ENCODE results near the gene PIAS1.
"Not testable (repeated sequence)": the region's sequence is repeated elsewhere in the genome, so short reads cannot be mapped to it uniquely, and the experiment has no call there.

PIAS1 gene

DNA sequence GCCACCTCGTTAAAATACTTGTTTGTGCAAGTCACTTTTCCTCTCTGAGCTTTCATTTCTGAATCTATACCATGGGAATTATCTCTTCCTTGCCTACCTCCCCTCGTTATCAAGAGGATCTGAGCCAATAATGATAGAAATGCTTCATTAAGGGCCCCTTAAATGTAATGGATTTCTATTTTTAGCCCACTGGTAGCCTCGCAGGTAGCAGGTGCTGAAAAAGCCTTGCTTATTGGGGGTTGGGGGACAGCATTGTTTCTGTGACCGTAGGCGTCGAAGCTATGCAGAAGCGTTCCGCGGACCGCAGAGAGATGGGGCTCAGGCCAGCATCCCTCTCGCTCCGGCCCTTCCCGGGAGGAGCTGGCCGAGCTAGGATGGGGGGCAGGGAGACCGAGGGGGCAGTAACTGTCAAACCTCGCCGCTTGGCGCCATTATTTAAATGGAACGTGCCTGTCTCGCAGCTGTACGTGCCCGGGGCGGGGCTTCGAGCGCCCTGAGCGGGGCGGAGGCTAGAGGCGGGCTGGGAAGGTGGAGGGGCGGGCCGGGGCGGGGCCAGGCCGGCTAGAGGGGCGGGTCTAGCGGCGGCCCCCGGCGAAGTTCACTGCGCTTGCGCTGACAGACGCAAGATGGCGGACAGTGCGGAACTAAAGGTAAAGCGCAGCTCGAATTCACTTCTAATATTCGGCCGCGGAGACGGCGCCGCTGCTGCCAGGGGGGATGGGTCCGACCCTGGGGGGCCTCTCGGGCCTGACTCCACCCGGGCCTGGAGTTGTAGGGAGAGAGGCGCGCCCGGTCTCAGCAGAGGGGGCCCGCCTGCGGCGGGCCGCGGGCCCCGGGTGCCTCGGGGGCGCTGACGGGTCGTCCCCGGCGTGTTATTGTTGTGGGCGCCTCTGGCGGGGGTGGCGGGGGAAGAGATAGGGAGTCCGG, at the start of gene PIAS1:
TSS of gene PIAS1 (plus strand) at position 615 of the 927 bp plus-strand sequence. CDS start at position 627, 12 bp downstream.
- peak; percentile 93 for ATAC-seq
- peak; percentile 96 for DNase-seq

DNA sequence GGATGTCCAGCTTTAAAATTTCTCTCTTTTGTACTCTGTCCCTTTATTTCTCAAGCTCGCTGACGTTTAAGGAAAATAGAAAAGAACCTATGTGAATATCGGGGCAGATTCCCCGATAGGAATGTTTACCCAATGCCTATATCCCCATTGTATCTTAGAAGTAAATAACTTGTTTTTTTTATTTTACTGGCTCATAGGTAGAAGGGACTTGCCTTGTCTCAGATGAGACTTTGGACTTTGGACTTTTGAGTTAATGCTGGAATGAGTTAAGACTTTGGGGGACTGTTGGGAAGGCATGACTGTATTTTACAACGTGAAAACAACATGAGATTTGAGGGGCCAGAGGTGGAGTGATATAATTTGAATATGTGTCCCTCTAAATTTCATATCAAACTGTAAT, 46.5 kb upstream of the PIAS1 start:
- not testable (repeated sequence) for ATAC-seq, DNase-seq

DNA sequence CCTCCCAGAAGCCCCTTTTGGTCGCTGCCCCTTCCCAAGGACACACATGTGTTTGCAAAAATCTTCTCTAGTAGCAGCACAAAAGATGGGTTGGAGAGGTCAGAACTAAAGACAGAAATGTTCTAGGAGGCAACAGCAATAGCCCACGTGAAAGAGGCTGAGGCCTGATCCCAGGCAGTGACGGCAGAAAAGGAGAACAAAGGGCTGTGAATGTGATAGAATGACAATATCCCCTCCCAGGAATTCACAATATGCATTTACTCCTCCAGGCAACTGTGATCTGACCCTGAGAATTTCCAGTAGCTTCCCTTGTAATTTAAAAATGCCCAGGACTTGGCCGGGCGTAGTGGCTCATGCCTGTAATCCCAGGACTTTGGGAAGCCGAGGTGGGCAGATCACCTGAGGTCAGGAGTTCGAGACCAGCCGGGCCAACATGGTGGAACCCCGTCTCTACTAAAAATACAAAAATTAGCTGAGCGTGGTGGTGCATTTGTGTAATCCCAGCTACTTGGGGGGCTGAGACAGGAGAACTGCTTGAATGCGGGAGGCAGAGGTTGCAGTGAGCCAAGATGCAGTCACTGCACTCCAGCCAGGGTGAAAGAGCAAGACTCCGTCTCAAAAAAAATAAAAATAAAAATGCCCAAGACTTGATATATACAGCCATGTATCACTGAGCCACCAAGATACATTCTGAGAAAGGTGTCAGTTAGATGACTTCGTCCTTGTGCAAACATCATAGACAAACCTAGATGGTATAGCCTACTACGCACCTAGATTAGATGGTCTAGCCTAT, 43.6 kb upstream of the PIAS1 start:
- DNase-seq (no peak), ATAC-seq (no peak)

DNA sequence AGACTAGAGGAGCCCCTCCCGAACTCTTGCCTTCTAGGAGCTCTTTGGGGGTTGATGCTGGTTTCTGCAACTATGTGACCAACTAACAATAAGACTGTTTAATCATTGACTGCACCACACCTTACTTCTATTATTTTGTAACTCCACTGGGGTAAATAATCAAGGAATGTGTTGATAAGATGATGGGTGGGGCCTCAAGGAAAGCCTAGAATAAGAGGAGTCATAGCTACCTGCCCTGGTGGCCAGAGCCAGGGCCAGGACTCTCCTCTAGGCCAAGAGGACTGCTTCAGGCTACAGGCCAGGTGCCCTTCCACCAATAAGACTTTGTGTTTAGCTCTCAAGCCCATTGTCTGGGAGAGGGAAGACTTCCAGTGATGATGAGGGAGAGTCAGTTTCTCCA, 41.2 kb upstream of the PIAS1 start:
- DNase-seq, result no peak
- no peak for ATAC-seq

DNA sequence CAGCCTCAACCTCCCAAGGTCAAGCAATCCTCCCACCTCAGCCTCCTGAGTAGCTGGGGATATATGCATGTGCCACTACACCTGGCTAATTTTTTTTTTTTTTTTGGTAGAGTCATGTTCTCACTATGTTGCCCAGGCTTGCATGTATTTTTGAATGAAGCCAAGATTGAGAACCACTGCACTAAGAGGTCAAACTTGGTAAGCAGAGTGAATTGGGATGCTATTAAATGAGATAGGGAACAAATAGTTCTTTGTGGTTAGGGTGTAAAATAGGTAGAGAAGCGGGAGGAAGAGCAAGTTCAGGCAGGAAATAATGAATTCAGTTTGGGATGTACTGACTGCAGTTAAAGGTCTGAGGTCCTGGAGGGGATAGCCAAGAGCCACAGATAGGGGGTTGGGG, 39.9 kb upstream of the PIAS1 start:
- DNase-seq, result no peak
- ATAC-seq, result no peak

DNA sequence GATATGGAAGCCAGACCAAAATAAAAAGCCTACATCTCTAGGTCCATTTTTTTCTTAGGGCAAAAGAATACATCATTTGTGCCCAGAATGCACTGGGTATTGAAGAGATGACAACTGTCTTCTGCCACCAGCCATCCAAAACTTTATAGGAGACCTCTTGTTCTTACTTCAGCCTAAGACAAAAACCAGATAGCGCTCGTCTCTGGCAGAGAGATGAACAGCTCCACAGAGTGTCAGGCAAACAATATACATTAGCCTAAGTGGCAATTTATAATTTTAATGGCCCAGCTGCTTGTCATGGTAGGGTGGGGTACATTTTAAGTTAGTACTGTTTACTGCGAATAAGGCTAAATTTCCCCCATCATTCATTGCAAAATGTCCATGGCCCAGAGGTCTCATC, 38.9 kb upstream of the PIAS1 start:
- ATAC-seq (no peak), DNase-seq (no peak)

DNA sequence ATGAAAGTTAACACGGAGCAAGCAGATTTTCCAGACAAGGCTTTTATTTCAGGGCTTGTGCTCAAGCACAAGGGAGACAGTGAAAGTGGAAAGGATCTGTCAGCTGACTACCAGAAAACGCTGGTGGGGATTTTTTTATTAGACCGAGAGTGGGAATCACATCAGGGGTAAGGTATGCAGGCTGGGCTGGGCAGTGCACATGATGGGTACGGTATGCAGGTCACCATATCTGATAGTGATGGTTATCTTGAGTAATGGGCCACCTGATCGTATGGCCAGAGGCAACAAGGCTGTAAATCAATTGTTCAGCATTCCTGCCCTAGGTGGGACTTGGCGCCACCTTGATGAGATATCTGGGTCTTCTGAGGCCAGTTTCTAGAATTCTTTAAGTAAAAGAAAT, 36.9 kb upstream of the PIAS1 start:
- DNase-seq (no peak), ATAC-seq (no peak)

DNA sequence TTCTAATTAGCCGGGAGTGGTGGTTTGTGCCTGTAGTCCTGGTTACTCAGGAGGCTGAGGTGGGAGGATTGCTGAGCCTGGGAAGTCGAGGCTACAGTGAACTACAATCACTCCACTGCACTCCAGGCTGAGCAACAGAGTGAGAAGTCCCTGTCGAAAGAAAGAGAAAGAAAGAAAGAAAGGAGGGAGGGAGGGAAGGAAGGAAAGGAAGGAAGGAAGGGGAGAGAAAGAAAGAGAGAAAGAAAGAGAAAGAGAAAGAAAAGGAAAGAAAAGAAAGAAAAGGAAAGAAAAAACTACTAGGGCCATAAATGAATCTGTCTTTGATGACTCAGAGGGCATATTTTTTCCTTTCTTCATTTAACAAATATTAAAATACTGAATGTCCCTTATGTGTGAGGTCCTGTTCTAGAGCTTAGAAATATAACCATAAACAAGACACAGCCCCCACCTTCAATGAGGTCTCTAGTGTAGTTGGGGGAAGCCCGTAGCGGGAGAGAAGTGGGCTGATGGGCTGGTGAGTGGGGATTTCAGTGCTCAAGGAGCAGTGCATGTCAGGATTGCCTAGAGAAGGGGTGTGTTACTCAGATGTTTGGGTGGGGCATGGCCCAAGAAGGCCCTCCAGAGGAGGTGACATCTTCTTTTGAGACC, 35.2 kb upstream of the PIAS1 start:
- DNase-seq (no peak), ATAC-seq (no peak)

DNA sequence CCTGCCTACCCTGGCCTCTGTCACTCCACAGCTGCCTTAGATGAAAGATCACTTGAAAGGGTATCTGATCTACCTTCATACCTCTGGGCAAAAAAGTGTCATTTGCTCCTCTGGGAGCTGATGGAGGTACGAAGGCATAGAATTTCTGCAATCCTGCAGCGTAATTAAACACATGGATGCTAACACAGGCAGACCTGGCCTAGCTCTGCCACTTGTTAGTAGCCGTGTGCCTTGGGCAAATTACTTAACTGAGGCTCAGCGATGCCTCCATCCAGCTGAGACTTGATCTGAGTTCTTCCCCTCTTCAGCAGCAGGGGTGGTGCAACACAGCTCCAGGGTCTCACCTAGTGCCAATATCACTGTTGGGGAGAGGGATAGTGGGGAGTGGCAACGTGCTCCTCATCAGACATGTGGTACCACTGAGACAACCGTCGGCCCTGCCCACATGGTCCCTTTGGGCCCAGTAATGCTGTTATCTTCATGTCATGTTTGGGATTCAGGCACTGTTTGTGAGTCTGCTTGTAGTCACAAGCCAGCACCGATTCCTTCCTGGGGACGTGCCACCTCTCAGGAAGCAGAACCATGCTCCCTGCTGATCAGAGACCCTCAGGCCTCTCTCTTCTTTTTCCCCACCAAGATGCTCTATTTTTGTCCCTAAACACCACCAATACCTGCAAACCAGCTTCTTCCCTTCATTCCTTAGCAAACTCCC, 34.1 kb upstream of the PIAS1 start:
- no peak for ATAC-seq
- DNase-seq, result no peak

DNA sequence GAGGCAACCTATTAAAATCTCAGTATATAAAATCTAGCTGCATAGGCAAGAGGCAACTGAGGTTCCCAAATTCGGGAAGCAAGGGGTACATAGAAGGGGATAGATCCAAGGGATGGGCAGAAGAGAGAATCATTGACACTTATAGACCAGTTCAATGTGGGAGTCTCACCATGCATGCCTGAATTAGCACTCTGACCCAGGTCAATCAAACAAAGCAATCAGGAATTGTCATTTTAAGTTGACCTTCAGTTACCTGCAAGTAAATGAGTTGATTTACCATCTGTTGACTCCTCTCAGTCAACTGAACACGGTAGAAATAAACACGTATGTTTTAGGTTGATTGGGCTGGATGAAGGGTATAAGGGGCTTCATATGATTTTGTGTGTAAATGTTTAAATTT, 33.4 kb upstream of the PIAS1 start:
- no peak for ATAC-seq
- no peak for DNase-seq

DNA sequence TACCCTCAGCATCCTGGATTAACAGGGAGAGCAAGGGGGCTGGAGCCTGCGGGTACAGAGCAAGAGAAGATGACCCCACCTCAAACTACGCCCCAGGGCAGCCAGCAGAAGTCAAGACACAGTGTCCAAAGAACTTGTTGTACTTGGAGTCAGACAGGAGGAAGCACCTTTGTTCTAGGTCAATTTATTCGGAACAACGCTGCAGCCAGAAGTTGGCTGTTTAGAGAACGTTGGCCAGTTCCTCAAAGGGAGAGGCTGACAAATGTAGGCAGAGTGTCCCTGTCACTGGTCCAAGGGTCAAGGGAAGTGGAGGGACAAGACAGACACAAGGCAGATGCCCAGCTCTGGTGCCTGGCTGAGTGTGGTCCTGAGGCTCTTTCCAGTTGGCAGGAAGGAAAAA, 32.1 kb upstream of the PIAS1 start:
- no peak for ATAC-seq

DNA sequence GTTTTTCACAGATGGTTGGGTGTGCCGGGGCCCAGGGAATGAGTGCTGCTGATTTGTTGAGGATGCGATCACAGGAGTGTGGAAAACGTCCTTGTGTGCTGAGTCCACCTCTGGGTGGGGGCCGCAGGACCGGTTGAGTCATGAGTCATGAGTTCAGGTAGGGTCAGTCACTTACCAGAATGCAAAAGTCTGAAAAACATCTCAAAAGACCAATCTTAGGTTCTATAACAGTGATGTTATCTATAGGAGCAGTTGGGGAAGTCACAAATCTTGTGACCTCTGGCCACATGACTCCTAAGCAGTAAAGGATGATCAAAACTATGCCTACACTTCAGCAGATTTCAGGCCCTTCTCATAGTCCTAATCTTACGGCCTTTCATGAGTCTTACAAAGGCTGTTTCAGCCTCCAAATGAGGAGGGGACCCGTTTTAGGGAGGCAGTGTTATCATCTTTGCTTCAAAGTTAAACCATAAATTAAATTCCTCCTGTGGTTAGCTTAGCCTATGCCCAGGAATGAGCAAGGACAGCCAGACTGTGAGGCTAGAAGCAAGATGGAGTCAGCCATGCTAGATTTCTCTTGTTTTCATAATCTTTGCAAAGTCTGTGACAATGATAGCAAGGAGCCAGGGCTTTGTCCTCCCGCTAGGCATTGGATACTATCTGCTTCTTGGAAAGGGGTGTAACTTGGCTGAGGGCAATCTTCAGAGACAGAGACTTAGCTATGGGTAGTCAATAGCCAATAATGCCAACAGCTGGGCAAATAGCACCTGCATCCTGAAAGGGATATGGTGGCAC, 30.6 kb upstream of the PIAS1 start:
- ATAC-seq (no peak), DNase-seq (no peak)

More for the DNA sequence above, 32.1 kb upstream of the PIAS1 start:
- no peak for DNase-seq

DNA sequence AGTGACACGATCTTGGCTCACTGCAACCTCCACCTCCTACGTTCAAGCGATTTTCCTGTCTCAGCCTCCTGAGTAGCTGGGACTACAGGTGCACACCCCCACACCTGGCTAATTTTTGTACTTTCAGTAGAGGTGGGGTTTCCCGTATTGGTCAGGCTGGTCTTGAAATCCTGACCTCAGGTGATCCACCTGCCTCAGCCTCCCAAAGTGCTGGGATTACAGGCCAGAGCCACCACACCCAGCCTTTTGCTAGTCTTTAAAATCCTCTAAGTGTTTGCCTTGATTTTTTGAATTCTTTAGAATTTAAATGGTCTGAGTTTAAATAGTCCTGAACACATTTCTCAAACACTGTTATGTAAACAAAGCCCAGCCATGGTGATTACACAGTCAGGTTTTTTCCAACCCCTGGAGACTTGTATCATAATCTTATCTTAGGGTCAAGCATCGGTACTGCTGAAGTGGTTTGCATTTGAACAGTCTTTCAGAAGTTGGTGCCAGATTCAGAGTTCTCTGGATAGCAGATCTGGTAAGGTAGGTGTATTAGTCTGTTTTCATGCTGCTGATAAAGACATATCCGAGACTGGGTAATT, 28.2 kb upstream of the PIAS1 start:
- DNase-seq, result no peak

DNA sequence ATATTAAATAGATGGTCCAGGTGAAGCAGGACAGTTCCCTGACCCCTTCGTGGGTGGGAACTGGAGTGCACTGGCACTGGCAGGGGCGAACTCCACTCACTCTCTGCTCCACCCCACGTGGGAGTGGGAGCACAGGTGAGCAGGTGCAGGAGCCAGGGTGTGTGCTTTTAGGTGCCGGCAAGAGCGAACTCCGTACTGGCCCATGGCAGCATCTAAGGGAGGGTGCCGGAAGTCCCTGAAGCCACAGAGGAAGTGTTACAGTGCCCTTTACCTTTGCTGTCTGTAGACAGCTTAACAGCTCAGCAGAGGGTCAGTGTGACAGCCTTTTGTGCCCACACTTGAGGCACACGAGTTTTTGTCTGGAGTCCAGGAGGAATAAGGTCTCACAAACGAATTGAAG, 26.7 kb upstream of the PIAS1 start:
- ATAC-seq, result no peak
- no peak for DNase-seq

More for the DNA sequence above, 28.2 kb upstream of the PIAS1 start:
- ATAC-seq, result no peak

DNA sequence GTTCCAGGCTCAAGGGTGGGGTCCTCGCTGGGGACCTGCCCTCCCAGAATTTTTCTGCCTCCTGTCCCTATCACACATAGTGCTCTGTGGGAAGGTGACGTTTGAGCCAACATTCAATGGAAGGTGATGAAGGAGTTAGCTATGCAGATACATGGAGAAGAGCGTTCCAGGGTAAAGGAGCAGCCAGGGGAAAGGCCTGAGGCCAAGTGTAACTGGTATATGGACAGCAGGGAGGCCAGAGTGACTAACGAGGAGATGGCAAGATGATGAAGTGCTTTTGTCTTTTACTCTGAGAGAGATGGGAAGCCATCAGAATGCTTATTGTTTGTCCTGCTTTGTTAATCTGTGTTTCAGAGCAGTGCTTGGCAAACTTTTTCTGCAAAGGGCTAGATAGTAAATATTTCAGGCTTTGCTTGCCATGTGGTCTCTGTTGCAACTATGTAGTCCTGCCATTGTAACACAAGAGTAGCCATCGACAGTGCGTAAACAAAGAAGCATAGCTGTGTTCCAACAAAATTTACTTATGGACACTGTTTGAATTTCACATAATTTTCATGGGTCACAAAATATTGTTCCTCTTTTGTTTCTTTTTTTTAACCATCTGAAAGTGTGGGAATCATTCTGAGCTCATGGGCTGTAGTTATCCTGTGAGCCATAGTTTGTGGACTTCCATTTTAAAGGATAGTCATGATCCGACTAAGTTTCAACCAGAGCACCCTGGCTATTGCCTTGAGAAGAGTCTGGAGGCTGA, 25.8 kb upstream of the PIAS1 start:
- DNase-seq, result no peak
- ATAC-seq, result no peak

DNA sequence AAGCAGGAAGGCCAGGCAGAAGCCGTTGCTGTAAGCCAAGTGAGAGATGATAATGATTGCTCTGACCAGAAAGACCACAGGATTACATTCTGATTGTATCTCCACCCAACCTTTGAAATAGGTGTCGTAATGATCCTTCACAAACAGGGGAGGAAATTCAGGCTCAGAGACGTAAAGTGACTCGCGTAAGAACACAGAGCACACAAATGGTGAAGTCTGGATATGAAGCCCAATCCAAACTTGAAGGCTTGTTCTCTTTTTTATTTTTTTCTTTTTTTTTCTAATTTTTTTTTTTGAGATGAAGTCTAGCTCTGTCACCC, 25.3 kb upstream of the PIAS1 start:
- ATAC-seq, result no peak
- no peak for DNase-seq

DNA sequence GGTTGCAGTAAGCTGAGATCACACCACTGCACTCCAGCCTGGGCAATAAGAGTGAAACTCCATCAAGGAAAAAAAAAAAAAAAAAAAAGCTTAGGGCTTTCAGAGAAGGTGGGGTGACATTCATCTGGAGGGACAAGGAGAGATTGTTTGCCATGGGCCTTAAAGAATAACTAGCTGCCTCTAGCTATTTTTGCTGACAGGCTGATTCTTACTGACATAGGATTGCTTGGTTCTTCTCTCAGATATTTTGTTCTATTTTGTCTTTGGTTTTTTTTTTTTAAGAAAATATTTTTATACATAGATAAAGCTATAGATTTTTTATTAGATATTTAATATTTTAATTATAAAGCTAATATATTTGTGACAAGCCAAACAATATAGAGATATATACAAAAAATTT, 24.2 kb upstream of the PIAS1 start:
- no peak for ATAC-seq
- no peak for DNase-seq

DNA sequence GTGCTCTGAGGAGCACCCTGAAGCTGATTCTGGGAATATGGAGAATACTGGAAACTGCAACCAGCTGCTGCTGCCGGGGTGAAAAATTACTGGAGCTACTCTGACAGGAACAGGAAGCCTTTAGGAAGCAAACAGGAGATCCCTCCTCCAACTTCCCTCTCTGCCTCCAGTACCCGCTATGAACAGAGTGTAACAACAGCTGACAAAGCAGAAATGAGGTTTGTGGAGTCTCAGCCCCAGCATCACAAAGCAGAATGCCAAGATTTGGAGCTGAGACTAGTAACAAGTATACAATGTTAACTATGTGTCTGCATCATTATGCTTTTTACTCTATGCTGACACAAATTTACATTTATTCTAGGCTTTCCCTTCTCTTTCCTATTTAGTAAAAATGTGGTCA, 22.7 kb upstream of the PIAS1 start:
- no peak for DNase-seq
- no peak for ATAC-seq

DNA sequence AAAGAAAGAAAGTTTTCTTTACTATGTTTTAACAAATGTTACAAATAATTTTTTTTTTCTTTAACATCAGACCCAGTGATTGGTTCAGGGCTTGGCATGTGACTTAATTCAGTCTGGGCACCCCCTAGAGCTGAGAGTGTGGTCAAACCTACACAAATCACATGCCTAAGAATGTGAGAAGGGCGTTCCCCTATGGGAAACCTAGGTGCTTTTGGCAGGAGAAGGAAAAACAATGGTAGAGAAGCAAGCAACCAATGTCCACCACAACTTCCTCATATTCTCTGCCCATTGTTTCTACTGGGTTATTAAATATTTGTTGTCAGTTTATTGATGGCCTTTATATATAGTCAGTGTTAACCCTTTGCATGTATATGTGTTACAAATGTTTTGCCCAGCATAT, 21.4 kb upstream of the PIAS1 start:
- ATAC-seq (peak; percentile 46), DNase-seq (no peak)

DNA sequence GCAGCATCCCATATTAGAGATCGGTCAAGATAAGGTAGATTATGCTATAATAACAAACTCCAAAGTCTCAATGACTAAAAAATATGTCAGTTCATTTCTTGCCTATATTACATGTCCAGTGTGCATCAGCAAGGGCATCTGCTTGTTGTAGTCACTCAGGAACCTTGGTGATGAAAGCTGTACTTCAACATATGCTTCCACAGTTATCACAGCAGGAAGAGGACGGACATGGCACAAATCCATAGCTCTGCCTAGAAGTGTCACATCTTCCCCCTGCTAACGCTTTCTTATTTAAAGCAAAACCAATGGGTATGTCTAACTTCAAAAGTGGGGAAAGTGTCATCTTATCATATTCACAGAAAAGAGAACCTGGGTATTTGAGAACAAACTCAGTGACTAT, 20.0 kb upstream of the PIAS1 start:
- DNase-seq, result no peak
- ATAC-seq, result no peak
